ENCODE measurements around the gene ADCY5.

The ADCY5 gene

DNA sequence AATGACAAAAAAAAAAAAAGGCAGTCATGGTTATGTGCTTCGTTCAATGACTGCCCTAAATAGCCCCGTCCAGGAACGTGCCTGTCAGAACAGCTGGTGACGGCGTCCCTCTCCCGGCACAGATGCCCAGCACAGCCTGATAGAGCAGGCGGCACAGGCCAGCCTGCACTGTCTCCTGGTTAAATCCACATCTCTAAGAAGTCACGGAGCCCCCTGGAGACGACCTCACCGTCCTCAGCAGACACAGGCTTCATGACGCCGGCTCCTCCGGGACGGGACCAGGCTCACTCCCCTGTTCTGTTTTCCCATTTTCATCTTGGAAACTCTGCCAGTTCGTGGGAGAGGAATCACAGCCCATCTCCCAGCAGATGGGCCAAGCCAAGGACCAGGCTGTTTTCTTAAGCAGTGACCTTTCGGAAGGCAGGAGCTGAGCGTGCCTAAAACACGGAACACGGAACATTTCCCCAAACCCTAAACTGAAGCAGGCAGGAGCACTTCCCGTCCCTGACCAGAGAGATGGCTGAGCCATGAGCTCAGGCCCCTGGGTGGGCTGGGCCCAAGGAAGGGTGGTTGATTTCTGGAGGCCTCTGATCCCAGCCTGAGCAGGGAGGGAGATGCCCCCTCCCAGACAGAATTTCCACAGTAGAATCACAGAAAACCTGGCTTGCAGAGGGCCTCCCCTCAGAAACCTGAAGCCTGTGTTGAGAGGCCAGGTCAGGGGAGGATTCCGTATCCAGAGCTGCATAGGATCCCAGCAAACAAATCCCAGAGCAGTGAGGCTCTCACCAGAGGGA, 35.9 kb downstream of the ADCY5 start:
- H3K4me1 ChIP-seq (ENCODE audit: control insufficient read depth, insufficient read depth, low read length): no peaks in the 10 kb centered on the region
- no peaks in the 10 kb centered on the region for H3K9me3 ChIP-seq (replicated peaks; ENCODE audit: low read length)
- H3K4me3 ChIP-seq (ENCODE audit: low read length): no peak overlapping the region
- no peaks in the 10 kb centered on the region for H3K36me3 ChIP-seq (ENCODE audit: insufficient read depth, low read length)
- H3K4me2 ChIP-seq (ENCODE audit: low read length): no peak overlapping the region
- H3K9ac ChIP-seq (ENCODE audit: low read depth, low read length): no peak overlapping the region
- H3K27me3 ChIP-seq (ENCODE audit: control insufficient read depth, insufficient read depth, low read length): peaks cover 65% of the 10 kb centered on the region

DNA sequence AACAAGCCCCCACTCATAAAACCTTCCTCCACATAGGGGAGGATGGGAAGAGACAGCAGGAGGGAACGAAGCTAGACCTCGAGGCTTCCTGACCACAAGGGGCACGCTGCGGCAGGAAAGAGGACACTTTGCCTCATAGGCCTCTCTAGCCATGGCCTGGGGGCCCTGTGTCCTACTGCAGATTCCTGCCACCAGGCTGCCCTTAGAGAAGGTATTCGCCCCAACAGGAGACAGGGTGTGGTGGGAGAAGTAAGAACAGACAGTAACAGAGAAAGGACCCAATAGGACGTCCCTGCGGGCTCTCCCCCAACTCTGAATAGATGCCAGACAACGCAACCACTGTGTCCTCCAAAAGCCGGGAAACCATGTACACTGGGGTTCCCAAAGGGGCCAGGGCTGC, 36.8 kb downstream of the ADCY5 start:
- H3K27me3 ChIP-seq (ENCODE audit: control insufficient read depth, insufficient read depth, low read length): peaks cover 60% of the 10 kb centered on the region
- H3K9ac ChIP-seq (ENCODE audit: low read depth, low read length): no peak overlapping the region
- H3K36me3 ChIP-seq (ENCODE audit: insufficient read depth, low read length): no peaks in the 10 kb centered on the region

DNA sequence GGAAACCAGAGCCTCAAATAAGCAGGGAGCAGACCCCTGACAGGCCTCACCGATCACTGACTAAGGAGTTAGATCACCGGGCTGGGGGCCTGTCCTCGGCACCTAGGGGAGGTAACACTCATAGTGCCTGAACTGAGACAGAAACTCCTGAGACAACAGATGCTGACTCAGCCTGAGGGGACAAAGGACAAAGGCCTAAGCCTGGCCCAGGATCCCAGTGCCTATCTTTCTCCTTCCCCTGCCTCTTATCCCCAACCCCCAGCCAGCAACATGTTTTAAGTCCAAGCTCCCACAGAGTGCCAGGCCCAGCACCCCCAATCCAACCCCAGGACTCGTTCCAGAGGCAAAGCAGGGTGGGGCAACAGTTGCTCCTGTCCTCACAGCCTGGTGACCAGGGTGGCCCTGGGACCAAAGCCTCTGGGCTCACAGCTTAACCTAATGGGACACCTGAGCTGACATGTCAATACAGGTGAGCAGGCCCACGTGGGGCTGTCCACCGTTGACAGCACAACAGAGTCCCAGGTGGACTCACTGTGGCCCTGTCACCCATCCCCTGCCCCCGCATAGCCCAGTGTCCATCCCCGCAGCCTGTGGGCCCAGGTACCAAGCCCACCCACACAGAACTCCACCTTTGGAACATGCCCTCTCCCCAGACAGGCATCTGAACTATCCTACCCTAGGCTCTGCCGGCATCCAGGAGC, 37.4 kb downstream of the ADCY5 start:
- H3K4me3 ChIP-seq (ENCODE audit: low read length): no peak overlapping the region
- no peaks in the 10 kb centered on the region for H3K4me1 ChIP-seq (ENCODE audit: control insufficient read depth, insufficient read depth, low read length)
- H3K27me3 ChIP-seq (ENCODE audit: control insufficient read depth, insufficient read depth, low read length): peaks cover 54% of the 10 kb centered on the region
- no peaks in the 10 kb centered on the region for H3K36me3 ChIP-seq (ENCODE audit: insufficient read depth, low read length)
- H3K4me2 ChIP-seq (ENCODE audit: low read length): no peak overlapping the region
- no peaks in the 10 kb centered on the region for H3K9me3 ChIP-seq (replicated peaks; ENCODE audit: low read length)
- no peak overlapping the region for H3K9ac ChIP-seq (ENCODE audit: low read depth, low read length)

More for the DNA sequence above, 36.8 kb downstream of the ADCY5 start:
- no peaks in the 10 kb centered on the region for H3K4me1 ChIP-seq (ENCODE audit: control insufficient read depth, insufficient read depth, low read length)
- no peaks in the 10 kb centered on the region for H3K9me3 ChIP-seq (replicated peaks; ENCODE audit: low read length)
- H3K4me3 ChIP-seq (ENCODE audit: low read length): no peak overlapping the region
- no peak overlapping the region for H3K4me2 ChIP-seq (ENCODE audit: low read length)

DNA sequence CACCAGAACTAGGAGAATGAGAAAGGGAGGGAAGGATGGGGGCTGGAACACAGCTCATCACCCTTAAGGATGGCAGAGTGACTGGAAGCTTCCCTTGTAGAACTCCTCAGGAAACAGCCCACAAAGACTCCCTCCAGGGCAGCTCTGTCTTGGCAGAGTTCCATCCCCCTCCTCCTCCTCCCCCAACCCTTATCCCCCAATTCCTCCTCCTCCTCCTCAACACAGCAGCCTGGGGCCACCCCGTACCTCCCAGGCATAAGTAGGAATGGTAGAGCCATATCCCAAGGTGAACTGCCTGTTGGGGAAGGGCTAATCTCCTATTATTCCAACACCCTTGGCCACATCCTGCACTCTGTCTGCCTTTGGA, 38.8 kb downstream of the ADCY5 start:
- Histone ChIP-seq H3K4me2 (ENCODE audit: low read length) (no peak overlapping the region), H3K4me3 (ENCODE audit: low read length) (no peak overlapping the region), H3K36me3 (ENCODE audit: insufficient read depth, low read length) (no peaks in the 10 kb centered on the region), H3K9ac (ENCODE audit: low read depth, low read length) (no peak overlapping the region), H3K27me3 (ENCODE audit: control insufficient read depth, insufficient read depth, low read length) (peaks cover 42% of the 10 kb centered on the region), H3K4me1 (ENCODE audit: control insufficient read depth, insufficient read depth, low read length) (no peaks in the 10 kb centered on the region), H3K9me3 (replicated peaks; ENCODE audit: low read length) (no peaks in the 10 kb centered on the region)

DNA sequence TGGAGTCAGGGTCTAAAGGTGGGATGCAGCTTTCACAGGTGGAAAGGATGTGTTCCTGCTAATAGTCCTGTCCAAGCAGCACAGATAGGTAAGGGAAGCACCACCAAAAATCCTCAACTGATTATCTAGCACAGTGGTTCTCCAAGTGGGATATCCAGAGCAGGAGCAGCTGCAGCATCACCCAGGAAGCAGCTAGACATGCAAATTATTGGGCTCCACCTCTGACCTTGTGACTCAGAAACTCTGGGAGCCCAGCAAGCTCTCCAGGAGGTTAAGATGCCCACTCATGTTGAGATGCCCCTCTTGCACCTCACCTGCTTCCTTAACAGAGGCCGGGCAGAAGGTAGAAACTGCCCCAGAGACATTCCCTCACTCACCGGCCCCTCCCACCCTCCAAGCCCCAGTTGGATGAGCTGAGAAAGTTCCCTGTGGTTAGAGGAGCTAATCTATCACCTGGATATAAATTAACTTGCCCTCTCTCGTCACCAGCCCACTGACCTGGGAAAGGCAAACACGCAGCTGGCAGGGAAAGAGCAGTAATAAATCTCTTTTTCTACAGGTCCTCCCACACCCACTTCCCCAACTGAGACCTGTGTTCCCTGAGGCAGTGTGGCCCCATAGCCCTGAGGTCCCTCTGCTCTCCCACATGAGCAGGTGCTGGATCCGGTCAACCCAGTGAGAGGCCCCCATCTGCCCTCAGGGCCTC, 39.3 kb downstream of the ADCY5 start:
- Histone ChIP-seq H3K27me3 (ENCODE audit: control insufficient read depth, insufficient read depth, low read length) (peaks cover 38% of the 10 kb centered on the region), H3K4me3 (ENCODE audit: low read length) (no peak overlapping the region), H3K9ac (ENCODE audit: low read depth, low read length) (no peak overlapping the region), H3K36me3 (ENCODE audit: insufficient read depth, low read length) (no peaks in the 10 kb centered on the region), H3K4me1 (ENCODE audit: control insufficient read depth, insufficient read depth, low read length) (no peaks in the 10 kb centered on the region), H3K9me3 (replicated peaks; ENCODE audit: low read length) (no peaks in the 10 kb centered on the region), H3K4me2 (ENCODE audit: low read length) (no peak overlapping the region)

DNA sequence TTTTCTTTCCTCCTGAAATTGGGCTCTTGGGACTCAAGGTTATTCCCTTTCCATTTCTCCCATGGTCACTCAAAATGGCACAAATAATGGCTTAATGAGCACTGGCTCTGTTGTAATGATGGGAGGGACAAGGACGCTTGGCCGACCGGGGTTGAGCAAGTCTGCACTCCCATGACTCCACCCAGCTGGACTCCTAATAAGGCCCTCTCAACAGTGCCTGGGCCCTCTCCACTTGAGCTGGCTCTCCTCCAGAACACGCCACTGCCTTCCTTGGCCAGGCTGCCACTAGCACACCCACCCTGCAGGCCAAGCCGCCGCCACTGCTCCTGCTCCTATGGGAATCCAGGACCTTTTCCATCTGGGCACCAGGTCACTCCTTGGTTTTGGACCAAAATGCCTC, 42.3 kb downstream of the ADCY5 start:
- Histone ChIP-seq H3K4me1 (ENCODE audit: control insufficient read depth, insufficient read depth, low read length) (no peaks in the 10 kb centered on the region), H3K36me3 (ENCODE audit: insufficient read depth, low read length) (no peaks in the 10 kb centered on the region), H3K4me2 (ENCODE audit: low read length) (no peak overlapping the region), H3K9me3 (replicated peaks; ENCODE audit: low read length) (no peaks in the 10 kb centered on the region), H3K27me3 (ENCODE audit: control insufficient read depth, insufficient read depth, low read length) (peaks cover 32% of the 10 kb centered on the region), H3K4me3 (ENCODE audit: low read length) (no peak overlapping the region), H3K9ac (ENCODE audit: low read depth, low read length) (no peak overlapping the region)

DNA sequence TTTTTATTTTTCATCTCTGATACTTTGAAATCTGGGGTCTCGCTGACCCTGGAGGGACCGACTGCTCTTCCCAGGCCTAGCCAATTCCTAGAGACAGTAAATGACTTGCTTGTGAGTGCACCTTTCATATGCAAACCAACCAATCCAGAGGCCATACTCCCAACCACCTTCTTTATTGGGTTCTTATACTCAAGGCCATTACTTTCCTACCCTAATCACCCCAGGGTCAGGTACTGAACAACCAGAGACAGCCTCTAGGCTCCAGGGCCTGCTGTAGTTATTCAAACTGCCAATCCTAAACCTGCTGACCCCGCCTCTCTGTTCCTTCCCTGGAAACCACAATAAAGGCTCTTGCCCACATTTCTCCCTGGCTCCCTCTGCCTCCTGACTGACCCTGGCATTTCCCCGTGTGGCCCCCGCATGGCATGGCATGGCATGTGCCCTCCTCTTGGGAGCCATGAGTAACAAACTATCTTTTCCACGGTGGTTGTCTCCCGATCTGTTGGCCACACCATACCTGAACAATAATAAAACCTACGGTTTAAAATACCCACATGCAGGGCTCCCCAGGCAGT, 42.9 kb downstream of the ADCY5 start:
- Histone ChIP-seq H3K4me3 (ENCODE audit: low read length) (no peak overlapping the region), H3K9me3 (replicated peaks; ENCODE audit: low read length) (no peaks in the 10 kb centered on the region), H3K4me2 (ENCODE audit: low read length) (no peak overlapping the region), H3K4me1 (ENCODE audit: control insufficient read depth, insufficient read depth, low read length) (no peaks in the 10 kb centered on the region), H3K36me3 (ENCODE audit: insufficient read depth, low read length) (no peaks in the 10 kb centered on the region), H3K9ac (ENCODE audit: low read depth, low read length) (no peak overlapping the region), H3K27me3 (ENCODE audit: control insufficient read depth, insufficient read depth, low read length) (peaks cover 38% of the 10 kb centered on the region)

DNA sequence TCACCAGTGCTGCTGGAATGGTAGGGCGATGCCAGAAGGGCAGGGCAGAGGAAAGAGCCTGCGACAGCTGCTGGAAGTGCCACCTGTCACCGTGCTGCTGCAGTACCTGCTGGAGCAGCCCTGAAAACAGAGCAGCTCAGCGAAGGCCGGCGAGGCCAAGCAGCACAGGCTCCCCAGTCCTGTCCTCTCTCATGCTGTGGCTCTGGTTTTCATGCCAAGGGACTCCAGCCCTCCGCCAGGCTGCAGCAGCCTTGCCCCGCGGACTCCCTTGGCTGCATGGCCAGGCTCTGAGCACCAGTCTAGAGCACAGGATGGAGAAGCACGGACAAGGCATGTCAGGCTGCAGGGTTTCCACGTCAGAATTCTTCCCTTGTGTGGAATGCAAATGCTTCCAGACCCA, 43.9 kb downstream of the ADCY5 start:
- H3K4me2 ChIP-seq (ENCODE audit: low read length): no peak overlapping the region
- no peaks in the 10 kb centered on the region for H3K9me3 ChIP-seq (replicated peaks; ENCODE audit: low read length)
- no peaks in the 10 kb centered on the region for H3K4me1 ChIP-seq (ENCODE audit: control insufficient read depth, insufficient read depth, low read length)
- H3K27me3 ChIP-seq (ENCODE audit: control insufficient read depth, insufficient read depth, low read length): peaks cover 38% of the 10 kb centered on the region
- H3K4me3 ChIP-seq (ENCODE audit: low read length): no peak overlapping the region
- no peak overlapping the region for H3K9ac ChIP-seq (ENCODE audit: low read depth, low read length)
- H3K36me3 ChIP-seq (ENCODE audit: insufficient read depth, low read length): no peaks in the 10 kb centered on the region

DNA sequence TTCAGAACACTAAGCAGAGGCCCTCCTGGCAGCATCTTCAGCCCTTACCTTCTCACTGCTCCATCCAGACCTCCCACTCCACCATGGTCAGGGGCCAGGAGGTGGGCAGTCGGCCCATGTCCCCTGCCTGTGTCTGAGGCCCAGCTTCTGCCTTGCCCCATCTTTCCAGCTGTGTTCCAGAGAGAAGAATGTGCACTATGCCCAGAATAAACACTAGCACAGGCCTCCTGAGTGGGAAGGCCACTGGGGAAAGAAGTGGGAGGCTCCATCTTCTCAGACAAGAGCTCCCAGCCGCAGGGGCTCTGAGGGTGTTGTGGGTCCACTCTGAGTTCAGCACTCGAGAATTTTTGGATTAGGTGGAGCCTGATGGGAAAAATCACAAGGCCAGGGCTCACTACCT, 44.5 kb downstream of the ADCY5 start:
- Histone ChIP-seq H3K27me3 (ENCODE audit: control insufficient read depth, insufficient read depth, low read length) (peaks cover 43% of the 10 kb centered on the region), H3K9me3 (replicated peaks; ENCODE audit: low read length) (no peaks in the 10 kb centered on the region), H3K9ac (ENCODE audit: low read depth, low read length) (no peak overlapping the region), H3K4me1 (ENCODE audit: control insufficient read depth, insufficient read depth, low read length) (no peaks in the 10 kb centered on the region), H3K4me3 (ENCODE audit: low read length) (no peak overlapping the region), H3K4me2 (ENCODE audit: low read length) (no peak overlapping the region), H3K36me3 (ENCODE audit: insufficient read depth, low read length) (no peaks in the 10 kb centered on the region)

DNA sequence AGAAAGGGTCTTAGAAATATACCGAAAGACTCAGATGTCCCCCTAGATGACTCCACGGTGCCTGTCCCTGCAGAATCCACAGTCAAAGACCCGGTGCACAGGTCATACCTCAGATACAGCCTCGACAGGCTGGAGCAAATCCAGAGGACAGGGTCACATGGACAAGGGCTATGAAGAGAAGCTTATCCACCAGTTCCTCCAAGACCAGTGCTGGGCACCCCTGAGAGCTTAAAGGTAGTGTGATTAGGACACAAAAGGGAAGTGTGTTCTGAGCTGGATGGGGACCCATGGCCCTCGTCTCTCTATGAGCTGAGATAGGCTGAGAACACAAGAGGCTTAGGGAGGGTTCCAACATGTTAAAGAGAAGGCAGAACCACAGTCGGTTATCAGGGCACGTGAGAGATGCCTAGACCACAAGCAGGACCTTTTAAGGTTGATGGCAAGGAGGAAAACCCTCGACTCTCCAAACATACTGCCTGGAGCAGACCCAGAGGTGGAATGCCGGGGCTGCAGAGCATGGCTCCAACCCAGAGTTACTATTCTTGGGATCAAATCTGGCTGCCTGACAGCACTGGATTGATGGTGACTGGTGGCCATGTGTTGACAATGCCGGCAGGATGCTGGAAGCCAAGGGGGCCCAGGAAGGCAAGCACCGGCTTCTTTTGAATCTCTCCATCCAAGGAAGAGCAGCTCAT, 46.9 kb downstream of the ADCY5 start:
- peaks cover 64% of the 10 kb centered on the region for H3K27me3 ChIP-seq (ENCODE audit: control insufficient read depth, insufficient read depth, low read length)
- no peaks in the 10 kb centered on the region for H3K9me3 ChIP-seq (replicated peaks; ENCODE audit: low read length)

DNA sequence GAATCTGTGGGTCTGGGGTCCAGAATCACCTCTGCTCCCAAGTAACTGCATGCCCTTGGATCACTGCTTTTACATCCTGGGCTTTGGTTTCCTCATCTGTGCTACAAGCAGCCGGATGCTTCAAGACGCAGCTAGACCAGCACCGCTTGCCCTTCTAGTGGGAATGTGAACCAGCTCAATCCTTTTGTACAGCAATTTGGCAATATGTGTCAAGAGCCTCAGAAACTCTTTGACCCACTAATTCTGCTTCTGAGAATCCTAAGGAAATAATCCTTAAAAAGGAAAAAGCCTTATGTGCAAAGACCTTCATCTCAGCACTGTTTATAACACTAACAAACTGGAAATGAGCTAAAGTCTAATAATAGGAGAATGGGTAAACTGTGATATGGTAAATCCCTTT, 48.7 kb downstream of the ADCY5 start:
- Histone ChIP-seq H3K27me3 (ENCODE audit: control insufficient read depth, insufficient read depth, low read length) (peaks cover 72% of the 10 kb centered on the region), H3K4me2 (ENCODE audit: low read length) (no peak overlapping the region), H3K9me3 (replicated peaks; ENCODE audit: low read length) (no peaks in the 10 kb centered on the region), H3K36me3 (ENCODE audit: insufficient read depth, low read length) (no peaks in the 10 kb centered on the region), H3K9ac (ENCODE audit: low read depth, low read length) (no peak overlapping the region), H3K4me3 (ENCODE audit: low read length) (no peak overlapping the region), H3K4me1 (ENCODE audit: control insufficient read depth, insufficient read depth, low read length) (no peaks in the 10 kb centered on the region)

More for the DNA sequence above, 46.9 kb downstream of the ADCY5 start:
- H3K9ac ChIP-seq (ENCODE audit: low read depth, low read length): no peak overlapping the region
- H3K36me3 ChIP-seq (ENCODE audit: insufficient read depth, low read length): no peaks in the 10 kb centered on the region
- H3K4me3 ChIP-seq (ENCODE audit: low read length): no peak overlapping the region
- no peaks in the 10 kb centered on the region for H3K4me1 ChIP-seq (ENCODE audit: control insufficient read depth, insufficient read depth, low read length)
- H3K4me2 ChIP-seq (ENCODE audit: low read length): no peak overlapping the region
